Spleen (tissue), 11 donors: Measurements from ENCODE around the gene PRRC1. TPM values are rescaled to one million over a fixed set of nuclear protein-coding genes. Genes with fewer than 3 reads are reported as not detected.
"Not testable (repeated sequence)": the region's sequence is repeated elsewhere in the genome, so short reads cannot be mapped to it uniquely, and the experiment has no call there.

Source experiments
- DNase-seq: peaks from one replicate; pipeline ENCODE4 v3.0.0-alpha.2; 2020
- H3K27ac ChIP-seq, 8 donors: fragments of 200-600 bp; sonication (generic) in 7 of 8; 1 replicate in 4 of 8; 2 replicates in 4 of 8; pipeline versions ENCODE4 v1.5.0 to v1.8.0; 2016 to 2021; ENCODE audit warnings: inconsistent platforms in 4 of 8, mild to moderate bottlenecking in 4 of 8, moderate library complexity in 1 of 8
- H3K27me3 ChIP-seq, 7 donors: fragments of 200-600 bp; sonication (generic) in 6 of 7; replicated peaks in 1 of 7; 1 replicate in 4 of 7; 2 replicates in 3 of 7; pipeline versions ENCODE4 v1.5.0 to v1.8.0; 2016 to 2021; ENCODE audit warnings: inconsistent platforms in 3 of 7, mild to moderate bottlenecking in 1 of 7
- H3K36me3 ChIP-seq, 6 donors: fragments of 200-600 bp; sonication (generic) in 5 of 6; 1 replicate in 4 of 6; 2 replicates in 2 of 6; pipeline versions ENCODE4 v1.5.0 to v1.8.0; 2016 to 2021; ENCODE audit warnings: inconsistent platforms in 2 of 6
- H3K4me1 ChIP-seq, 6 donors: fragments of 200-600 bp; sonication (generic) in 5 of 6; 1 replicate in 3 of 6; 2 replicates in 3 of 6; pipeline versions ENCODE4 v1.5.0 to v1.8.0; 2016 to 2021; ENCODE audit warnings: inconsistent platforms in 3 of 6
- H3K4me3 ChIP-seq, 8 donors: fragments of 200-600 bp; sonication (generic) in 7 of 8; 1 replicate in 4 of 8; 2 replicates in 4 of 8; pipeline versions ENCODE4 v1.5.0 to v1.8.0; 2016 to 2021; ENCODE audit warnings: inconsistent platforms in 4 of 8, mild to moderate bottlenecking in 4 of 8, moderate library complexity in 2 of 8
- H3K9me3 ChIP-seq, 8 donors: fragments of 200-600 bp; sonication (generic) in 7 of 8; 1 replicate in 4 of 8; 2 replicates in 4 of 8; pipeline versions ENCODE4 v1.5.0 to v1.8.0; 2016 to 2021; ENCODE audit warnings: inconsistent platforms in 4 of 8
- POLR2A ChIP-seq, 3 donors: fragments of 450-650 bp; IDR thresholded peaks; one replicate each; pipeline ENCODE4 v1.5.1; 2017; ENCODE audit warnings: antibody characterized with exemption in 3 of 3, mild to moderate bottlenecking in 1 of 3
- POLR2AphosphoS5 ChIP-seq, 3 donors: sonication (generic); formaldehyde crosslinking; IDR thresholded peaks; one replicate each; pipeline ENCODE4 v1.5.1; 2017; ENCODE audit warnings: antibody characterized with exemption in 3 of 3
- WGBS, 5 donors: extraction: QIAGEN DNeasy Blood & Tissue Kit in 3 of 5; methylation state at CpG; one replicate each; pipeline versions ENCODE4 v1.1.5 to v1.1.7; 2013 to 2018; 5-methylcytosine and 5-hydroxymethylcytosine counted together
- intact Hi-C: fragments of 100-400 bp; cut with DNase I; formaldehyde crosslinking; loops from one replicate; pipeline ENCODE4 v1.15.0; 2023; ENCODE audit warnings: low total_unique reads
- polyA plus RNA-seq, 3 donors: library from polyadenylated mRNA; stranded (reverse); fragments of 200-250 nt; gene quantifications; one replicate each; pipeline ENCODE4 v1.2.1, GENCODE V29; 2013
- total RNA-seq, 7 donors: library from RNA; depleted of rRNA in 3 of 7; stranded (reverse); fragments of >200 nt in 3 of 7; fragmentation: NEBNext Ultra II Directional in 4 of 7; extraction: Animal tissue kit (Norgen Biotek cat#: 25700) in 4 of 7; gene quantifications; one replicate each; pipeline versions ENCODE4 v1.1.0 to v1.2.1, GENCODE V29; 2016 to 2021
- TF ChIP-seq, protein P1 (sequence below), 11 experiments: fragments of 200-600 bp in 7 of 11; fragments of 450-650 bp in 4 of 11; sonication (generic) in 4 of 11; IDR thresholded peaks in 8 of 11; conservative IDR thresholded peaks in 3 of 11; 1 replicate in 7 of 11; 2 replicates in 4 of 11; pipeline versions ENCODE4 v1.4.0 to v1.8.0; 2016 to 2021; ENCODE audit warnings: antibody characterized with exemption in 11 of 11, inconsistent platforms in 4 of 11, mild to moderate bottlenecking in 1 of 11
- donor health status: healthy with polysubstance abuse.
- donor health status: DM: no; HTN: no; CAD: no; lungs with moderate emphysema.
- donor health status: DM: no; HTN: no; CAD: no.
- donor health status: Bipolar disorder and iron deficiency.
- donor health status: healthy.
- donor health status: DM: no; HTN: no; CAD: no.
- donor health status: DM: yes; HTN: yes; CAD: no.

The PRRC1 gene
- total and polyA plus RNA-seq, 10 donors, result 11.9 to 45.9 (median 38.5) TPM

DNA sequence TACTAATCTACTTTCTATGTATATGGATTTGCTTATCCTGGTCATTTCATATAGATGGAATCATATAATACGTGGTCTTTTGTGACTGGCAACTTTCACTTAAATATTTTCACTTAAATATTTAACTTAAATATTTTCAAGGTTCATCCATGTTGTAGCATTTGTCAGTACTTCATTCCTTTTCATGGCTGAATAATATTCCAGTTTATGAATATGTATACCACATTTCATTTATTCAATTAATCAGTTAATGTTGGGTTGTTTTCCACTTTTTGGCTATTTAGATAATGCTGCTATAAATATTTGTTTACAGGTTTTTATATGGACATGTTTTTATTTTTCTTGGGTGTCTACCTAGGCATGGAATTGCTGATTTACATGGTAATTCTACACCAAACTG lies 7.7 kb downstream of the PRRC1 start:
- Histone ChIP-seq H3K36me3 (peaks cover 12 to 90% (median 58%) of the 10 kb centered on the region in 6 donors), H3K4me3 (no peak overlapping the region), H3K27me3 (no peaks in the 10 kb centered on the region), H3K9me3 (peaks cover 0 to 16% (median 10%) of the 10 kb centered on the region in 8 donors), H3K4me1 (peaks cover 0 to 7% (median 0%) of the 10 kb centered on the region in 6 donors), H3K27ac (no peak overlapping the region)
- intact Hi-C loops, result no loop called here
- WGBS, 5 donors, result 96 to 100% (median 98%) methylated on average over 1 of the region's 1 CpG
- no peak for TF ChIP-seq POLR2AphosphoS5 (IDR thresholded peaks at IDR 0.05)
- TF ChIP-seq, protein P1, sequence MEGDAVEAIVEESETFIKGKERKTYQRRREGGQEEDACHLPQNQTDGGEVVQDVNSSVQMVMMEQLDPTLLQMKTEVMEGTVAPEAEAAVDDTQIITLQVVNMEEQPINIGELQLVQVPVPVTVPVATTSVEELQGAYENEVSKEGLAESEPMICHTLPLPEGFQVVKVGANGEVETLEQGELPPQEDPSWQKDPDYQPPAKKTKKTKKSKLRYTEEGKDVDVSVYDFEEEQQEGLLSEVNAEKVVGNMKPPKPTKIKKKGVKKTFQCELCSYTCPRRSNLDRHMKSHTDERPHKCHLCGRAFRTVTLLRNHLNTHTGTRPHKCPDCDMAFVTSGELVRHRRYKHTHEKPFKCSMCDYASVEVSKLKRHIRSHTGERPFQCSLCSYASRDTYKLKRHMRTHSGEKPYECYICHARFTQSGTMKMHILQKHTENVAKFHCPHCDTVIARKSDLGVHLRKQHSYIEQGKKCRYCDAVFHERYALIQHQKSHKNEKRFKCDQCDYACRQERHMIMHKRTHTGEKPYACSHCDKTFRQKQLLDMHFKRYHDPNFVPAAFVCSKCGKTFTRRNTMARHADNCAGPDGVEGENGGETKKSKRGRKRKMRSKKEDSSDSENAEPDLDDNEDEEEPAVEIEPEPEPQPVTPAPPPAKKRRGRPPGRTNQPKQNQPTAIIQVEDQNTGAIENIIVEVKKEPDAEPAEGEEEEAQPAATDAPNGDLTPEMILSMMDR (IDR thresholded peaks at IDR 0.05 in 8 of 11, conservative IDR thresholded peaks at IDR 0.05 in 3 of 11), result no peak
- TF ChIP-seq POLR2A (IDR thresholded peaks at IDR 0.05), result no peak
- DNase-seq, result no peak

GRCh38 chr5:127529904-127530682 lies 12.7 kb downstream of the PRRC1 start:
- Histone ChIP-seq H3K27me3 (no peaks in the 10 kb centered on the region), H3K9me3 (no peaks in the 10 kb centered on the region), H3K4me1 (no peaks in the 10 kb centered on the region), H3K4me3 (no peak overlapping the region), H3K27ac (no peak overlapping the region), H3K36me3 (peaks cover 3 to 100% (median 81%) of the 10 kb centered on the region in 6 donors)
- intact Hi-C loops, result no loop called here
- DNase-seq, result no peak
- WGBS, 5 donors, result 83 to 92% (median 87%) methylated on average over 5 of the region's 5 CpGs
- TF ChIP-seq, protein P1 (IDR thresholded peaks at IDR 0.05 in 8 of 11, conservative IDR thresholded peaks at IDR 0.05 in 3 of 11), result no peak
- TF ChIP-seq POLR2AphosphoS5 (IDR thresholded peaks at IDR 0.05), result no peak
- TF ChIP-seq POLR2A (IDR thresholded peaks at IDR 0.05), result no peak

DNA sequence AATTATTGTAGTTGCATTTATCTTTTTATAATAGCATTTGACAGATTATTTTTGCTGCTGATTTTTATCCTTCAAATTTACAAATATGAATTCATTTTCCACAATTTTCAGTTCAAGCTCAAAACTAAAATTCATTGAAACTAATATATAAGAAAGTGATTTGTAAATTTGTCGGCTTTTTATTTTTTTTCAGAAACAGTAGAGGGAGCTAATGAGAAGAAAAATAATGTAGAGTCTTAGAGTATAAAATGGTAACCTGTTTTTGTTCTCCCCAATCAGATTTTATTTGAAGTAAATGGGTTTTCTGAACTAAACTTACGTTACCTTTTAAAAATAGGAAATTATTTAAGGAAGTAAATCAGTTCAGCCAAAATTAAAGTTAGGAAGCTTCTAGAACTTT lies 19.2 kb downstream of the PRRC1 start:
- Histone ChIP-seq H3K27ac (no peak overlapping the region), H3K9me3 (peaks cover 0 to 3% (median 0%) of the 10 kb centered on the region in 8 donors), H3K4me1 (no peaks in the 10 kb centered on the region), H3K4me3 (no peak overlapping the region), H3K36me3 (peaks cover 0 to 95% (median 78%) of the 10 kb centered on the region in 6 donors), H3K27me3 (no peaks in the 10 kb centered on the region)
- 69 to 84% (median 72%) methylated on average over 2 of the region's 2 CpGs for WGBS, 5 donors
- TF ChIP-seq POLR2A (IDR thresholded peaks at IDR 0.05), result no peak
- TF ChIP-seq, protein P1 (IDR thresholded peaks at IDR 0.05 in 8 of 11, conservative IDR thresholded peaks at IDR 0.05 in 3 of 11), result peak in 2 of 11 experiments; percentile 9 to 11
- intact Hi-C loops, result no loop called here
- DNase-seq, result no peak

DNA sequence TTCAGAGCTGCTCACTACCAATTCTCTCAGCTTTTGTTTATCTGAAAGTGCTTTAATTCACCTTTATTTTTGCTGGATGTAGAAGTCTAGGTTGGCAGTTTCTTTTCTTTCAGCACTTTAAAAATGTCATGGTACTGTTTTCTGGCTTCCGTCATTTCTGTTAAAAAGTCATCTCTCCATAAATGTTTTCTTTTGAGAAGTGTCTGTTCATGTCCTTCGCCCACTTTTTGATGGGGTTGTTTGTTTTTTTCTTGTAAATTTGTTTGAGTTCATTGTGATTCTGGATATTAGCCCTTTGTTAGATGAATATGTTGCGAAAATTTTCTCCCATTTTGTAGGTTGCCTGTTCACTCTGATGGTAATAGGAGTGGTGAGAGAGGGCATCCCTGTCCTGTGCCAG lies 23.1 kb downstream of the PRRC1 start:
- 97 to 100% (median 97%) methylated on average over 3 of the region's 3 CpGs for WGBS, 5 donors
- peaks cover 0 to 77% (median 47%) of the 10 kb centered on the region in 6 donors for H3K36me3 ChIP-seq
- H3K9me3 ChIP-seq, H3K27me3 ChIP-seq, DNase-seq, H3K4me1 ChIP-seq, intact Hi-C loops, H3K4me3 ChIP-seq, H3K27ac ChIP-seq: not testable (repeated sequence)

- peaks cover 0 to 79% (median 27%) of the 10 kb centered on the region in 6 donors for H3K36me3 ChIP-seq
- H3K27ac ChIP-seq, intact Hi-C loops, H3K27me3 ChIP-seq, H3K4me3 ChIP-seq, H3K4me1 ChIP-seq, DNase-seq, H3K9me3 ChIP-seq: not testable (repeated sequence)
- WGBS, 5 donors, result 92 to 100% (median 98%) methylated on average over 1 of the region's 1 CpG; no CpG with 5 or more reads in 1 of the 5 donors
These were observed 27.8 kb downstream of the PRRC1 start for GRCh38 chr5:127545249-127545648.
